ENCODE measurements around the gene NTRK1. TPM values are rescaled to one million over a fixed set of nuclear protein-coding genes. Genes with fewer than 3 reads are reported as not detected.

The NTRK1 gene
- total RNA-seq: not detected in 3 replicates
- long read RNA-seq: 0 reads

GRCh38 chr1:156860628-156861423, at the start of gene NTRK1:
Gene NTRK1, plus strand, starts transcription at chr1:156860865. Its CDS starts 70 bp downstream, at chr1:156860935.
- no peak for DNase-seq (ENCODE audit: low spot score)

GRCh38 chr1:156811168-156811567, 49.5 kb upstream of the NTRK1 start:
- Mint-ChIP-seq H3K4me3 (ENCODE audit: unreplicated experiment) (no peak overlapping the region), H3K36me3 (ENCODE audit: low read depth) (no peaks in the 10 kb centered on the region), H3K4me1 (ENCODE audit: low read depth) (peaks cover 21% of the 10 kb centered on the region), H3K9me3 (ENCODE audit: low read depth) (no peaks in the 10 kb centered on the region), H3K27me3 (ENCODE audit: low read depth) (peaks cover 14% of the 10 kb centered on the region), H3K27ac (ENCODE audit: unreplicated experiment) (no peak overlapping the region)
- no peak for DNase-seq (ENCODE audit: low spot score)
- TF ChIP-seq CTCF (IDR thresholded peaks at IDR 0.05): no peak

More at GRCh38 chr1:156860628-156861423, at the start of gene NTRK1:
- H3K4me3 Mint-ChIP-seq (ENCODE audit: unreplicated experiment): peak within 1 kb of the TSS; percentile 60
- no peaks in the 10 kb centered on the region for H3K9me3 Mint-ChIP-seq (ENCODE audit: low read depth)
- peaks cover 56% of the 10 kb centered on the region for H3K27me3 Mint-ChIP-seq (ENCODE audit: low read depth)
- no peaks in the 10 kb centered on the region for H3K36me3 Mint-ChIP-seq (ENCODE audit: low read depth)
- peaks cover 17% of the 10 kb centered on the region for H3K4me1 Mint-ChIP-seq (ENCODE audit: low read depth)
- TF ChIP-seq CTCF (IDR thresholded peaks at IDR 0.05): no peak
- H3K27ac Mint-ChIP-seq (ENCODE audit: unreplicated experiment): no peak within 1 kb of the TSS

DNA sequence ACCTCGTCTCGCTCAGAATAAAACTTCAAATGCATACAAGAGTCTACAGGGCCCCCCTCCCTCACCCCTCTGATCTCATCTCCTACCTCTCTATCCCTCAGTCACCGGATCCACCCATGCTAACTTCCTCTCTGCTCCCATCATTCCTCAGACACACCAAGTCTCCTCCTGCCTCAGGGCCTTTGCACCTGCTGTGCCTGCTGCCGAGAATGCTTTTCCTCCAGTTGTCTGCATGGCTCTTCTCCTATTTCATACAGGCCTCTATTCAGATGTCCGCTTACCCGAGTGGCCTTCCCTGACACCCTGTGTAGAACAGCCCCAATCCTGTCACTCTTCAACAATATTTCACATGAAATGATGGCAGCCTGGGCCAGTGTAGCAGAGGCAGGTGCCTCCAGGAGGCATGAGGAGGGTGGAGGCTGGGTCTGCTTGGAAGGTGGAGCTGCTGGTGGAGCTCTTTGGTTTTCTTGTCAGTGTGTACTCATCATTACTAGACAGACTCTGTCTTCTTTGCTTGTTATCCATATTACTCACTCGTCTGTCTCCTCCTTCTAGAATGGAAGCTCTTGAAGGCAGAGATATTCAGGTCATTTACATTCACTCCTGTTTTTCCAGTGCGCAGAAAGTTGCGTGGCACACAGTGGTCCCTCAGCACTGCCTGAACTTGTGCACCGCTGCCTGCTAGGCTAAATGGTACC, 48.2 kb upstream of the NTRK1 start:
- H3K36me3 Mint-ChIP-seq (ENCODE audit: low read depth): no peaks in the 10 kb centered on the region
- TF ChIP-seq CTCF (IDR thresholded peaks at IDR 0.05): no peak
- H3K27ac Mint-ChIP-seq (ENCODE audit: unreplicated experiment): no peak overlapping the region
- peaks cover 14% of the 10 kb centered on the region for H3K27me3 Mint-ChIP-seq (ENCODE audit: low read depth)
- no peak for DNase-seq (ENCODE audit: low spot score)
- H3K9me3 Mint-ChIP-seq (ENCODE audit: low read depth): no peaks in the 10 kb centered on the region
- H3K4me3 Mint-ChIP-seq (ENCODE audit: unreplicated experiment): no peak overlapping the region
- peaks cover 21% of the 10 kb centered on the region for H3K4me1 Mint-ChIP-seq (ENCODE audit: low read depth)

GRCh38 chr1:156813298-156813697, 47.4 kb upstream of the NTRK1 start:
- H3K27ac Mint-ChIP-seq (ENCODE audit: unreplicated experiment): no peak overlapping the region
- TF ChIP-seq CTCF (IDR thresholded peaks at IDR 0.05): no peak
- H3K9me3 Mint-ChIP-seq (ENCODE audit: low read depth): no peaks in the 10 kb centered on the region
- no peak for DNase-seq (ENCODE audit: low spot score)
- no peaks in the 10 kb centered on the region for H3K36me3 Mint-ChIP-seq (ENCODE audit: low read depth)
- H3K27me3 Mint-ChIP-seq (ENCODE audit: low read depth): peaks cover 14% of the 10 kb centered on the region
- H3K4me3 Mint-ChIP-seq (ENCODE audit: unreplicated experiment): peak overlapping the region; percentile 22
- peaks cover 21% of the 10 kb centered on the region for H3K4me1 Mint-ChIP-seq (ENCODE audit: low read depth)

DNA sequence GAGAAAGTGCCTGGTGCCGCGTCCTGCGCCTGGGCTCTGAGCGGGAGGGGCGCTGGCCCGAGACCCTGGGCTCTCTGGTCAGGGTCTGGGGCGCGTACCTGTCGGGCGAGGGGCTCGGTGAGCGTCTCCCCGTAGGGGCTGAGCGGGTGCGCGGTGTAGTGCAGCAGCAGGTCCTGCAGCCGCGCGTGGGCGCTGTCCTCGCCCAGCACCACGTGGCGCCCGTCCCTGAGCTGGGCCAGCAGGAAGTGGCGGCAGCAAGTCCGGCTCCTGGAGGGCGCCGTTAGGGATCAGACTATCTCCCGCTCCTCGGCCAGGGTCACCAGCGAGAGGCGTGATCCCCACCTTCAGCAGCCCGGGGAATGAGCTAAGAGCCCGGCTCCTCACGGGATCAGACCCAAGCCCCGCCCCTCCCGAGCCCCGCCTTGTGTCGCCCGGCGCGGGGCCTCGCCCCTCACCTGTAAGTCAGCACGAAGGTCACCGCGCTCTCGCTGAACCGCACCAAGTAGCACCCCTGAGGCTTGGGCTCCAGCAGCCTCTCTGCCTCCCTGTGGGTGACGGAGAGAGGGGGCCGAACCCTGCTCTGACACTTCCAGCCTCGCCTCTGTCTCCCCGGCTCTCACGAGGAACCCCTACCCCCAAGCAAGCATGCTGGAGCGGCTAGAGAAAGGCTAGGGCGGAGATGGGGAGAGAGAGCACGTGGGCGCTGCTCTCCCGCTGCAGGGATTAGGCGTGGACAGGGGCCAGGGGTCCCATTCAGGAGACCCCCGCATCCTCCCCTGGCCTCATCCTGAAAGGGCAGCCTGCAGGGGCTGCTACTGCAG, 46.7 kb upstream of the NTRK1 start:
- H3K36me3 Mint-ChIP-seq (ENCODE audit: low read depth): no peaks in the 10 kb centered on the region
- no peaks in the 10 kb centered on the region for H3K9me3 Mint-ChIP-seq (ENCODE audit: low read depth)
- TF ChIP-seq CTCF (IDR thresholded peaks at IDR 0.05): peak; percentile 79
- peaks cover 15% of the 10 kb centered on the region for H3K27me3 Mint-ChIP-seq (ENCODE audit: low read depth)
- peaks cover 21% of the 10 kb centered on the region for H3K4me1 Mint-ChIP-seq (ENCODE audit: low read depth)
- no peak overlapping the region for H3K27ac Mint-ChIP-seq (ENCODE audit: unreplicated experiment)
- H3K4me3 Mint-ChIP-seq (ENCODE audit: unreplicated experiment): peak overlapping the region; percentile 49
- DNase-seq (ENCODE audit: low spot score): no peak

All from chondrocyte (in vitro differentiated cells).